ENCODE measurements around the gene MFRP.

The MFRP gene

GRCh38 chr11:119322921-119323531 lies 23.5 kb downstream of the MFRP start:
- no peaks in the 10 kb centered on the region; the same call in 1 of the 2 replicates for H3K4me1 ChIP-seq (ENCODE audit: control insufficient read depth, insufficient read depth, low read length)
- no peaks in the 10 kb centered on the region for H3K9me3 ChIP-seq (ENCODE audit: control insufficient read depth, insufficient read depth, low read depth, low read length)
- no peaks in the 10 kb centered on the region for H3K36me3 ChIP-seq (ENCODE audit: control insufficient read depth in 2 of 2, insufficient read depth in 1 of 2, low read length in 2 of 2)
- no peak overlapping the region for H3K4me3 ChIP-seq (ENCODE audit: low read depth, low read length)
- CTCF ChIA-PET: interaction anchor here (0.6 to 15.8 kb wide), 46 partner anchors 8 to 305 kb away, joined by 3 to 151 read pairs (median 5); partner anchors contain the start of genes C1QTNF5, C2CD2L, CBL and RNF26
- POLR2A ChIA-PET: interaction anchor here (1.4 kb wide), 1 partner anchor 11 kb away, joined by 5 read pairs; the partner anchor contains the start of gene RNF26
- TF ChIP-seq ZNF513 (tag by site-specific recombination; IDR thresholded peaks at IDR 0.05) (no peak), ZNF76 (tag by site-specific recombination; IDR thresholded peaks at IDR 0.05; ENCODE audit: borderline replicate concordance, low read depth) (no peak), ZNF132 (tag by site-specific recombination; IDR thresholded peaks at IDR 0.05; ENCODE audit: borderline replicate concordance) (no peak), ZNF626 (tag by site-specific recombination; IDR thresholded peaks at IDR 0.05) (no peak), ZNF561 (tag by site-specific recombination; IDR thresholded peaks at IDR 0.05; ENCODE audit: borderline replicate concordance) (no peak), KLF7 (tag by site-specific recombination; IDR thresholded peaks at IDR 0.05; ENCODE audit: borderline replicate concordance) (no peak), ZFP37 (tag by site-specific recombination; IDR thresholded peaks at IDR 0.05) (no peak), PRDM4 (tag by site-specific recombination; IDR thresholded peaks at IDR 0.05) (no peak)
- no peak overlapping the region for H3K27ac ChIP-seq (ENCODE audit: extremely low read depth, low read depth, low read length)

- TF ChIP-seq ZNF692 (tag by site-specific recombination; IDR thresholded peaks at IDR 0.05) (no peak), ZNF521 (tag by site-specific recombination; IDR thresholded peaks at IDR 0.05) (no peak), ZBTB21 (tag by site-specific recombination; IDR thresholded peaks at IDR 0.05) (no peak), ZNF610 (tag by site-specific recombination; IDR thresholded peaks at IDR 0.05; ENCODE audit: borderline replicate concordance) (no peak)
- CTCF ChIA-PET: interaction anchor here (0.6 to 15.8 kb wide), 26 partner anchors 8 to 260 kb away, joined by 3 to 151 read pairs (median 6); partner anchors contain the start of genes C1QTNF5, C2CD2L, CBL and RNF26
- POLR2A ChIA-PET: interaction anchor here (1.0 kb wide), 1 partner anchor 59 kb away, joined by 3 read pairs; no protein-coding TSS in a partner anchor
- H3K4me3 ChIP-seq (ENCODE audit: low read depth, low read length): no peak overlapping the region
- H3K36me3 ChIP-seq (ENCODE audit: control insufficient read depth in 2 of 2, insufficient read depth in 1 of 2, low read length in 2 of 2): no peaks in the 10 kb centered on the region
- no peaks in the 10 kb centered on the region for H3K9me3 ChIP-seq (ENCODE audit: control insufficient read depth, insufficient read depth, low read depth, low read length)
- no peaks in the 10 kb centered on the region; the same call in 1 of the 2 replicates for H3K4me1 ChIP-seq (ENCODE audit: control insufficient read depth, insufficient read depth, low read length)
- no peak overlapping the region for H3K27ac ChIP-seq (ENCODE audit: extremely low read depth, low read depth, low read length)
Measured at GRCh38 chr11:119322360-119322739, 24.2 kb downstream of the MFRP start.

- peak overlapping the region; percentile 57; the same call in 1 of the 2 replicates for H3K27ac ChIP-seq (ENCODE audit: extremely low read depth, low read depth, low read length)
- H3K9me3 ChIP-seq (ENCODE audit: control insufficient read depth, insufficient read depth, low read depth, low read length): no peaks in the 10 kb centered on the region
- H3K4me3 ChIP-seq (ENCODE audit: low read depth, low read length): peak overlapping the region; percentile 21
- H3K36me3 ChIP-seq (ENCODE audit: control insufficient read depth in 2 of 2, insufficient read depth in 1 of 2, low read length in 2 of 2): no peaks in the 10 kb centered on the region
- CTCF ChIA-PET: interaction anchor here (0.6 to 15.8 kb wide), 22 partner anchors 12 to 426 kb away, joined by 3 to 151 read pairs (median 5); partner anchors contain the start of genes C1QTNF5, CBL and RNF26
- no peaks in the 10 kb centered on the region; the same call in 1 of the 2 replicates for H3K4me1 ChIP-seq (ENCODE audit: control insufficient read depth, insufficient read depth, low read length)
- POLR2A ChIA-PET: interaction anchor here (1.0 to 1.3 kb wide), 3 partner anchors 12 to 291 kb away, joined by 3 to 4 read pairs (median 3); partner anchors contain the start of gene SLC37A4
- TF ChIP-seq ZNF132 (tag by site-specific recombination; IDR thresholded peaks at IDR 0.05; ENCODE audit: borderline replicate concordance) (no peak), ZNF391 (tag by site-specific recombination; IDR thresholded peaks at IDR 0.05; ENCODE audit: borderline replicate concordance, low read depth) (no peak), GLIS1 (tag by site-specific recombination; IDR thresholded peaks at IDR 0.05) (peak; percentile 92), ZNF513 (tag by site-specific recombination; IDR thresholded peaks at IDR 0.05) (no peak), ZNF529 (tag by site-specific recombination; IDR thresholded peaks at IDR 0.05; ENCODE audit: insufficient replicate concordance) (no peak), ZNF398 (tag by site-specific recombination; IDR thresholded peaks at IDR 0.05) (no peak), GFI1B (tag by site-specific recombination; IDR thresholded peaks at IDR 0.05) (no peak), ZNF169 (tag by site-specific recombination; IDR thresholded peaks at IDR 0.05) (no peak), KLF9 (tag by site-specific recombination; IDR thresholded peaks at IDR 0.05; ENCODE audit: low read depth) (no peak)
Measured at GRCh38 chr11:119320776-119321524, 25.6 kb downstream of the MFRP start.

Data from HEK293 (cell line).